Thoracic aorta (tissue), 2 donors: ENCODE results near the gene VPS35. TPM values are rescaled to one million over a fixed set of nuclear protein-coding genes. Genes with fewer than 3 reads are reported as not detected.

Experiments used
- ATAC-seq: fragments of 150-250 bp; one replicate; pipeline ENCODE4 v1.8.0; 2017; ENCODE audit warnings: low read depth; ENCODE audit not compliant: insufficient number of reproducible peaks, low FRiP score
- DNase-seq: peaks from one replicate; pipeline ENCODE4 v3.0.0-alpha.2; 2020; ENCODE audit warnings: low spot score
- H3K27ac ChIP-seq, 2 donors: fragments of 200-600 bp; sonication (generic); 1 replicate in 1 of 2; 2 replicates in 1 of 2; pipeline ENCODE4 v1.5.1; 2016; ENCODE audit warnings: mild to moderate bottlenecking in 2 of 2, moderate library complexity in 2 of 2
- H3K27me3 ChIP-seq: fragments of 200-600 bp; sonication (generic); replicated peaks from 2 replicates; pipeline ENCODE4 v1.6.0; 2016; ENCODE audit warnings: mild to moderate bottlenecking; ENCODE audit not compliant: insufficient read depth
- H3K36me3 ChIP-seq: fragments of 200-600 bp; sonication (generic); one replicate; pipeline ENCODE4 v1.5.1; 2016
- H3K4me1 ChIP-seq, 2 donors: fragments of 200-600 bp; sonication (generic); 1 replicate in 1 of 2; 2 replicates in 1 of 2; pipeline versions ENCODE4 v1.5.1 to v1.6.0; 2016; ENCODE audit warnings: low read depth in 2 of 2, mild to moderate bottlenecking in 1 of 2; ENCODE audit not compliant: control insufficient read depth in 1 of 2
- H3K4me3 ChIP-seq: fragments of 200-600 bp; sonication (generic); 2 replicates; pipeline ENCODE4 v1.5.1; 2016; ENCODE audit warnings: mild to moderate bottlenecking
- H3K9me3 ChIP-seq: fragments of 200-600 bp; sonication (generic); 2 replicates; pipeline ENCODE4 v1.5.1; 2016
- CTCF ChIP-seq: fragments of 200-600 bp; sonication (generic); IDR thresholded peaks from one replicate; pipeline ENCODE4 v1.5.1; 2019; ENCODE audit warnings: antibody characterized with exemption
- total RNA-seq, 2 donors: library from RNA; depleted of rRNA; stranded (reverse); fragments of >200 nt; gene quantifications; one replicate each; pipeline versions ENCODE4 v1.1.0 to v1.2.3, GENCODE V29; 2016

VPS35 gene
- total RNA-seq, 2 donors from 2014 or later, result 32.9 to 69.9 TPM

- Histone ChIP-seq H3K4me1 (no peaks in the 10 kb centered on the region), H3K36me3 (no peaks in the 10 kb centered on the region), H3K27me3 (no peaks in the 10 kb centered on the region), H3K4me3 (no peak overlapping the region), H3K9me3 (no peaks in the 10 kb centered on the region), H3K27ac (no peak overlapping the region)
- TF ChIP-seq CTCF, result no peak
- no peak for DNase-seq
- no peak for ATAC-seq
Measured at GRCh38 chr16:46713634-46714033, 24.7 kb upstream of the VPS35 start.

DNA sequence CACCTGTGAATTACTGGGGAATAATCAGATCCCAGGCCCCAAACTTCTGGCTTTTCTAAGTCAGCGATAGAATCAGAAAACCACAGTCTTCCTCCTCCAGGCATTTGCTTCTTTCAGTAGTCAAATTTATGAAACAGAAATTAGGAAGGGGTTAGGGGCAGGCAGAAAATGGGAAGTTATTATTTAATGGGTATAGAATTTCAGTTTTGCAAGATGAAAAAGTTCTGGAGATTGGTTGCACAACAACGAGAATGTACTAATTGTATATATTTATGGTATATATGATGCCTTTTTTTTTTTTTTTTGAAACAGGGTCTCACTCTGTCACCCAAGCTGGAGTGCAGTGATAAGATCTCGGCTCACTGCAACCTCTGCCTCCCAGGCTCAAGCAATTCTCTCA, 23.9 kb upstream of the VPS35 start:
- Histone ChIP-seq H3K27ac (no peak overlapping the region), H3K27me3 (no peaks in the 10 kb centered on the region), H3K4me3 (no peak overlapping the region), H3K36me3 (no peaks in the 10 kb centered on the region), H3K4me1 (no peaks in the 10 kb centered on the region), H3K9me3 (no peaks in the 10 kb centered on the region)
- ATAC-seq (no peak), DNase-seq (no peak)
- TF ChIP-seq CTCF, result no peak

- no peak for ATAC-seq
- TF ChIP-seq CTCF, result no peak
- Histone ChIP-seq H3K27me3 (no peaks in the 10 kb centered on the region), H3K9me3 (no peaks in the 10 kb centered on the region), H3K36me3 (no peaks in the 10 kb centered on the region), H3K27ac (no peak overlapping the region), H3K4me3 (no peak overlapping the region), H3K4me1 (no peaks in the 10 kb centered on the region)
- DNase-seq, result no peak
Measured at GRCh38 chr16:46711106-46712058, 22.4 kb upstream of the VPS35 start.

- no peak for TF ChIP-seq CTCF
- Histone ChIP-seq H3K4me3 (no peak overlapping the region), H3K9me3 (no peaks in the 10 kb centered on the region), H3K4me1 (no peaks in the 10 kb centered on the region), H3K27ac (no peak overlapping the region), H3K36me3 (no peaks in the 10 kb centered on the region), H3K27me3 (no peaks in the 10 kb centered on the region)
- ATAC-seq, result no peak
- no peak for DNase-seq
Measured at GRCh38 chr16:46709469-46710005, 20.6 kb upstream of the VPS35 start.

DNA sequence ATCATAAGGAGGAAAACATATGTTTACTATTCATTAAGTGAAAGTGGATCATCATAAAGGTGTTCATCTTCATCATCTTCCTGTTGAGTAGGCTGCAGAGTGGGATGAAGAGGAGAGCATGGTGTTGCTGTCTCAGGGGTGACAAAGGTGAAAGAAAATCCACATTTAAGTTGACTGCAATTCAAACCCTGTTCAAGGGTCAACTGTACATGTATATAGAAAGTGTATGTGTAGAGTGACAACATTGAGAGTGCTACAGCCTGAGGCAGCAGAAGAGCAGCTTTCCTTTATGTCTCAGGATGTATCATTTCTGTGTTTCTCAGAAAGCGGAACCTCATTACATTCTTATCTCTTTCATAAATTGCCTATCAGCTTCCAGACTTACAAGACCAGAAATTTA, 17.7 kb upstream of the VPS35 start:
- no peak overlapping the region for H3K4me3 ChIP-seq
- H3K27me3 ChIP-seq, result no peaks in the 10 kb centered on the region
- no peak overlapping the region for H3K27ac ChIP-seq
- no peaks in the 10 kb centered on the region for H3K4me1 ChIP-seq
- H3K9me3 ChIP-seq, result no peaks in the 10 kb centered on the region
- no peak for TF ChIP-seq CTCF
- DNase-seq (no peak), ATAC-seq (no peak)
- no peaks in the 10 kb centered on the region for H3K36me3 ChIP-seq
